Endometrial microvascular endothelial cells (primary cell): ENCODE measurements around the gene SLC35D1. TPM values are rescaled to one million over a fixed set of nuclear protein-coding genes. Genes with fewer than 3 reads are reported as not detected.

Experiments
- in situ Hi-C: cut with HindIII; loops from 2 replicates; pipeline ENCODE4 v1.10.0; 2017; ENCODE audit warnings: low sequenced_read_pairs, low pct_unique_long_range_greater_than_20kb; ENCODE audit errors: inconsistent ontology term
- total RNA-seq: library from RNA; depleted of rRNA; stranded (reverse); fragments of >200 nt; gene quantifications from one replicate; pipeline ENCODE4 v1.2.3, GENCODE V29; 2015; ENCODE audit errors: inconsistent ontology term

Gene SLC35D1
- total RNA-seq, 1 donor from 2014 or later = 8.1 TPM

- in situ Hi-C loops = no loop called here
These were observed 1.0 kb downstream of the SLC35D1 start for GRCh38 chr1:67052741-67053534.

GRCh38 chr1:67051196-67051595 lies 2.8 kb downstream of the SLC35D1 start:
- in situ Hi-C loops = no loop called here

GRCh38 chr1:67044631-67045270 lies 9.2 kb downstream of the SLC35D1 start:
- in situ Hi-C loops = no loop called here

GRCh38 chr1:67043366-67043765 lies 10.6 kb downstream of the SLC35D1 start:
- in situ Hi-C loops = no loop called here

- in situ Hi-C loops = no loop called here
These were observed 12.0 kb downstream of the SLC35D1 start for GRCh38 chr1:67041841-67042503.

DNA sequence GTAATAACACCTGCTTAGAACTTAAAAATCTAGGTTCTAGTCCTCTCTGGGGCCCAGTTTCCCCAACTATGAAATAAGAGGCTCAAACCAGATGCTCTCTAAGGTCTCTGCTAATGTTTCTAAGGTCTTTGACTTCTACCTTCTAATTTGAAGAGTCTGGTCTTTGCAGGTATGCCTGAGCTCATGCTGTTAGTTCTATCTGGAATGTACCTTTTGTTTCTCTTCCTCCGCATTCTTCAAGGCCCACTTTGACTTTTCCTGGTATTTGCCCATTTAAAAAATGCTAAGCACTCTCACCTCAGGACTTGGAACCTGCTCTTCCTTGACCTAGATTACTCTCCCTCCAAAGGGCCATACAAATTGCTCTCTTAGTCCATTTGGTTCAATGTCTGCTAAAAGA lies 13.5 kb downstream of the SLC35D1 start:
- in situ Hi-C loops = no loop called here

GRCh38 chr1:67031859-67032247 lies 22.1 kb downstream of the SLC35D1 start:
- in situ Hi-C loops = no loop called here

DNA sequence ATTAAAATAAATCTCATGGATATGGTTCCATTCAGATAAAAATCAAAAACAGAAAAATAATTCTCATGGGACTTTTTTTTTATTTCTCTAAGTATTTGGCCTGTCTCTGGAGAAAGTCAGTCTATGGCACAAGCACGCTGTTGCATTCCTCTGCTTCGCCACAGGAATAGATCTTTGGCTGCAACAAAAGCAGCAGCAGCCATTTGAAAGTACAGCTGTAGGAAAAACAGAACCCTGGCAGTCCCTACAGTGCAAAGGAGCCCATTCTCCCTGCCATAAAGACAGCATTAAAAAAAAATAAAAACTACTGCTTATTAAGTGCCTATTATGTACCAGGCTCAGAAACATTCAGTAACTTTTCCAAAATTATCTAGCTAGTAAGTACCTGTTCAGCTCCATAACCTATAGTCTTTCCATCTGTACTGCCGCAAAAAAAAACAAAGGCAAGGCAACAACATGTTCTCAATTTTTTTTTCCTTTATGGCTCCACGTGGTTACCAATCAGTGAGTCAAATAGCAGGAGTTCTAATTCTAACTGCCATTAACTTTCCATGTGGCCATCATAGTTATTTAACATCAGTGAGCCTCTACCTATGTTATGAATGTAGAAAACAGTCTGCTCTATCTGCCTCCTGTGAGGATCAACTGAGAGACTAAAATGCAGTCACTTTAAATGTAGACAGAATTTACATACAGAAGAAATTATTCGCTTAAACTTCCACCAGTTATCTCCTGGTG lies 22.7 kb downstream of the SLC35D1 start:
- in situ Hi-C loops = no loop called here

DNA sequence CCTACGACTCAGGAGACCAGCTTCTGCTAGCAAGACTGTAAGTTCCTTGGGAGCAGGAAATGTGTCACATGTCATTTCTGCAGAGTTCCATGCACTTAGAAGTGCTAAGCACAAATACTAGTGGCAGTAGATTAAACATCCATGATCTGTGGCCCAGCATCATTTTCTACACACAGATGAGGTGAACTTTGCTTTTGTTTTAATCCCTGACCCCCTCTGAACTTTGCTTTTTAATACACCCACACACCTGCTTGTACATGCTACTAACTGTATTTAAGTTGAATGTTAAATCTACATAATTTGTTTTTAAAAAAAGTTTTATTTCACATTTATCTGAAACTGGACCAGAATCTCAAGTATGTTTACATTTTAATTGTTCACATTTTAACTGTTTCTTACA lies 24.5 kb downstream of the SLC35D1 start:
- in situ Hi-C loops = no loop called here

- in situ Hi-C loops = no loop called here
These were observed 33.2 kb downstream of the SLC35D1 start for GRCh38 chr1:67020765-67021164.

GRCh38 chr1:67020304-67020703 lies 33.6 kb downstream of the SLC35D1 start:
- in situ Hi-C loops = no loop called here

- in situ Hi-C loops = no loop called here
These were observed 34.3 kb downstream of the SLC35D1 start for GRCh38 chr1:67019600-67020136.

- in situ Hi-C loops = no loop called here
These were observed 34.8 kb downstream of the SLC35D1 start for GRCh38 chr1:67019121-67019520.

DNA sequence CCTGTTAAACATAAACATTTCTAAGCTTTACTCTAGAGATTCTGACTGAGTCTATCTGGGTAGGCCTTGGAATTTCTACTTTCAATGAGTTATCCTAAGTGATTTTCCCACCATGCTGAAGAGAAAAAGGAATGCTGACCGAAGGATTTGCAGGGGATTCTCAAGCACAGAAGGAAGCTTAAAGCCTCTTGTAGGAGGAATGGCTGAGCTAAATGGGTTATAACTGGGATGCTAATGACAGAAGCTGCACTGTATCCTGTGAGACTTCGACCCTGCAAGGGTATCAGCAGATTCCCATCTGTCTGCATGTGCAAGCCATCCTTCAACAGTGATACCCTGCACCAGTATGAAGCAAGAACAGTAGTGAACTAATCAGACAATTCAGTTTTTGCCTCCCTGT lies 35.4 kb downstream of the SLC35D1 start:
- in situ Hi-C loops = no loop called here

GRCh38 chr1:67013573-67013972 lies 40.4 kb downstream of the SLC35D1 start:
- in situ Hi-C loops = no loop called here

DNA sequence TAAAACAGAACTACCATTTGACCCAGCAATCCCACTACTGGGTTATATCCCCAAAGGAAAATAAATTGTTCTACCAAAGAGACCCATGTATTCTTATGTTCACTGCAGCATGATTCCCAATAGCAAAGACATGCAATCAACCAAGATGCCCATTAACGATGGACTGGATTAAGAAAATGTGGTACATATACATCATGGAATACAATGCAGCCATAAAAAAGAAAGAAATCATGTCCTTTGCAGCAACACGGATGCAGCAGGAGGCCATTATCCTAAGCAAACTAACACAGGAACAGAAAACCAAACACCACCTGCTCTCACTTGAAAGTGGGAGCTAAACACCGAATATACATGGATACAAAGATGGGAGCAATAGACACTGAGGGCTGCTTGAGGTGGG lies 44.2 kb downstream of the SLC35D1 start:
- in situ Hi-C loops = no loop called here

- in situ Hi-C loops = no loop called here
These were observed 48.9 kb downstream of the SLC35D1 start for GRCh38 chr1:67005068-67005467.

DNA sequence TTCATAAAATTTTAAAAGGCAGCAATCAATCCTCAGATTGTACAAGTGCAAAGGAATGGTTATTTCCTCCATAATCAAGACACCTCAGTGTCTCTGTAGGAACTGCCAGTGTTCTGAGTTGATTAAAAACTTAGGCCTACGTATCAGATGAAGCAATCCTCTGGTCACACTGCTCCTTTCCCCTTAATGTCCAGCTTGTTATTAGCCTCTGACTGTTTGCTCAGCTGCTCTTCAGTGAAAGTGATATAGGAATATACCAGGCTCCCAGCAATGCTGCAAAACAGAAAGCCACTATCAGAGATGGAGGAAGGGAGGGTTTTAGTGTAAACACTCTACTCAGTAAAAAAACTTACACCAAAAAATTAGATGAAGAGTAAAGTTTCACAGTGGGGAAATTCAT lies 49.8 kb downstream of the SLC35D1 start:
- in situ Hi-C loops = no loop called here
